Sigmoid colon (tissue), 4 donors: ENCODE results near the gene SPON1.

ENCODE experiments used
- EP300 ChIP-seq, 4 donors: sonication (generic); formaldehyde crosslinking; IDR thresholded peaks; one replicate each; pipeline ENCODE4 v1.6.1; 2017; ENCODE audit warnings: antibody characterized with exemption in 4 of 4
- POLR2A ChIP-seq, 2 donors: fragments of 450-650 bp; IDR thresholded peaks; one replicate each; pipeline ENCODE4 v1.6.1; 2016; ENCODE audit warnings: antibody characterized with exemption in 2 of 2, mild to moderate bottlenecking in 2 of 2, moderate library complexity in 2 of 2
- TF ChIP-seq, protein P1 (sequence below), 4 experiments: fragments of 450-650 bp in 3 of 4; fragments of 200-600 bp in 1 of 4; IDR thresholded peaks; one replicate each; pipeline ENCODE4 v1.5.1; 2016 to 2019; ENCODE audit warnings: antibody characterized with exemption in 4 of 4, mild to moderate bottlenecking in 3 of 4, moderate library complexity in 2 of 4

- TF ChIP-seq, protein P1, sequence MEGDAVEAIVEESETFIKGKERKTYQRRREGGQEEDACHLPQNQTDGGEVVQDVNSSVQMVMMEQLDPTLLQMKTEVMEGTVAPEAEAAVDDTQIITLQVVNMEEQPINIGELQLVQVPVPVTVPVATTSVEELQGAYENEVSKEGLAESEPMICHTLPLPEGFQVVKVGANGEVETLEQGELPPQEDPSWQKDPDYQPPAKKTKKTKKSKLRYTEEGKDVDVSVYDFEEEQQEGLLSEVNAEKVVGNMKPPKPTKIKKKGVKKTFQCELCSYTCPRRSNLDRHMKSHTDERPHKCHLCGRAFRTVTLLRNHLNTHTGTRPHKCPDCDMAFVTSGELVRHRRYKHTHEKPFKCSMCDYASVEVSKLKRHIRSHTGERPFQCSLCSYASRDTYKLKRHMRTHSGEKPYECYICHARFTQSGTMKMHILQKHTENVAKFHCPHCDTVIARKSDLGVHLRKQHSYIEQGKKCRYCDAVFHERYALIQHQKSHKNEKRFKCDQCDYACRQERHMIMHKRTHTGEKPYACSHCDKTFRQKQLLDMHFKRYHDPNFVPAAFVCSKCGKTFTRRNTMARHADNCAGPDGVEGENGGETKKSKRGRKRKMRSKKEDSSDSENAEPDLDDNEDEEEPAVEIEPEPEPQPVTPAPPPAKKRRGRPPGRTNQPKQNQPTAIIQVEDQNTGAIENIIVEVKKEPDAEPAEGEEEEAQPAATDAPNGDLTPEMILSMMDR (IDR thresholded peaks at IDR 0.05): no peak
- TF ChIP-seq POLR2A (IDR thresholded peaks at IDR 0.05): no peak
- no peak for TF ChIP-seq EP300 (IDR thresholded peaks at IDR 0.05)
These were observed 277.7 kb downstream of the SPON1 start for GRCh38 chr11:14240221-14240620.
